ENCODE measurements around the gene INCA1.
A peak's percentile ranks its signal among the peaks of the same experiment; 100 is the strongest.
"Not testable (repeated sequence)": the region's sequence is repeated elsewhere in the genome, so short reads cannot be mapped to it uniquely, and the experiment has no call there.

The INCA1 gene

DNA sequence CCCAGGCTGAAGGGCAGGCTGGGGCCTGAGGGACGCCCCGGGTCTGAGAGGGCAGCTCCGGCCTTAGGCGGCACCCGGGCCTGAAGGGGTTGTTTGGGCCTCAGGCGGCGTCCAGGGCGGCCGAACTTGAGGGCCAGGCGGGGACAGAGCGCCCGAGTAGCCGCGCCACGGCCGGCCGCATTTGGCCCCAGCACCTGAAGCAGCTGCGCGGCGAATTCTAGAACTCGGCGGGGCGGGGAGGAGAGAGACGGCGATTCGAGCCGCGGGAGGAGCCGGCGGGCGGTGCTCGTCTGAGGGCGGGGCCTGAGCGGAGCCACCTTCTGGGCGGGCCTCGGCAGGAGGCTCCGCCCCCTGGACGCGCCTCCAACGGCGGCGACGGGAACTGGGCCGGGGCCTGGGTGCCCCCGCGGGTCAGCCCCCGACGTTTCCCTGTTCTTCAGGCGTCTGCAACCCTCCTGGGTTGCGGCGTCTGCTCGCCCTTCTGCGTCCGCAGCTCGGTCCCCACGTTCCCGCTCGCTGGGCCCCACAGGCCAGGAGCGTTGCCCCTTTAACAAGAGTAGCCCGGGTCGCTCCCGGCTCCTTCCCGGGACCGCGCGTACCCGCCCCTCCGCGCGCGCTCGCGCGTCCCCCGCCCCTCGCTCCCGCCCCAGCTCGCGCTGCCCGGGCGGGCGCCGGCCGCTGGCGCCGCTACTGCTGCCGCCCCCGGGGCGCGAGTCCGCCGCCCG lies at the start of gene INCA1, which contains the start of gene KIF1C:
INCA1 (minus strand) TSS at position 221 of the 725 bp plus-strand sequence. CDS start 3,085 bp downstream, outside the sequence.
KIF1C (plus strand) TSS at position 649 of the 725 bp plus-strand sequence. CDS start 2,297 bp downstream, outside the sequence.
- DNase-seq: peak; percentile 75

GRCh38 chr17:5045496-5045895 lies 48.2 kb upstream of the INCA1 start:
- no peak for DNase-seq

DNA sequence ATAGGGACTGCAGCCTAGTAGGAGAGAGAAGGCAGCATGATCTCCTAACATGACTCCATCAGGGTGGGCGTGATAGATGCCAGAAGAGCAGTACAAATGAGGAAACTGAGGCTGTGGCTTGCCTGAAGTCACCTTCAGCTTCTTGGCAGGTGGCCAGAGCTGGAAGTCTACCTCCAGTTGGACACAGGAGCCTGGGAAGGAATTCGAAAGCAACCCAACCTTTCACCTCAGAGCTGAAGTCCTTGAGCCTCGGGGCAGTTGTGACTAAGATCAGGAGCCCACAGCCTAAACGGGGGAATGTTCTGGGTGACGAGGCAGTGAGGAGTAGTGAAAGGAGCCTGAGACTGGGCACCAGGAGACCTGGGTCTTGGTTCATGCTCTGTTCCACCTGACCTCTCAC lies 47.3 kb upstream of the INCA1 start:
- DNase-seq: no peak

- DNase-seq: no peak
Observed at GRCh38 chr17:5043524-5043923, 46.2 kb upstream of the INCA1 start.

DNA sequence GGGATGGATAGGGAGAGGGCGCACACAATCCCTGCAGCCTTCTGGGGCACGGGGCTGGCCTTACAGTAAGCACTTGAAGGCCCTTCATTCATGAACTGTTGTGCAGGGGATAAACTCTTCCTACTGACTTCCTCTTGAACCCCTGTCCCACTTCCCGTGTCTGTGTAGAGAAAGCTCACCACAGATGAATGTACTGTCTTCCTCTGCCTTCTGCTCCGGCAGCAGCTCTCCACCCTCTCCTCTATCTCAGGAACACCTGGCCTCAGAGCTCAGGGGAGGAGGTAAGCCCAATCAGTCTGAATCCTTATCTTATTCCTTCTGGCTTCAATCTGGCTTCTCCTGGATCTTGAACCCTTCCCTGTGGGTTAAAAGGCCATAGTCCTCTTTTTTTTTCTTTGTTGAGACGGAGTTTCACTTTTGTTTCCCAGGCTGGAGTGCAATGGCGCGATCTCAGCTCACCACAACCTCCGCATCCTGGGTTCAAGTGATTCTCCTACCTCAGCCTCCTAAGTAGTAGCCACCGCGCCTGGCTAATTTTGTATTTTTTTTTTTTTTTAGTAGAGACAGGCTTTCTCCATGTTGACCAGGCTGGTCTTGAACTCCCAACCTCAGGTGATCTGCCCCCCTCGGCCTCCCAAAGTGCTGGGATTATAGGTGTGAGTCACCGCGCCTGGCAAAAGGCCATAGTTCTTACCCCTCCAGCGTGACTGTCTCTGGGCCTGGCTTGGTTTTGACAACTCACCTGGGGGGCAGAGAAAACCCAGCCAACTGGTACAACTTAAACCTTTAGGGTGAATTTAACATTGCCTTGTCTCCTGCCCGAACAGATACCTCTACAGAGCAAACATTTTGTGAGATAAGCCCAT lies 45.1 kb upstream of the INCA1 start:
- no peak for DNase-seq

GRCh38 chr17:5035315-5035714 lies 38.0 kb upstream of the INCA1 start, which contains the start of gene SLC52A1:
Gene SLC52A1, minus strand, starts transcription at chr17:5035426. Its CDS starts 820 bp downstream, at chr17:5034606.
- DNase-seq: no peak

DNA sequence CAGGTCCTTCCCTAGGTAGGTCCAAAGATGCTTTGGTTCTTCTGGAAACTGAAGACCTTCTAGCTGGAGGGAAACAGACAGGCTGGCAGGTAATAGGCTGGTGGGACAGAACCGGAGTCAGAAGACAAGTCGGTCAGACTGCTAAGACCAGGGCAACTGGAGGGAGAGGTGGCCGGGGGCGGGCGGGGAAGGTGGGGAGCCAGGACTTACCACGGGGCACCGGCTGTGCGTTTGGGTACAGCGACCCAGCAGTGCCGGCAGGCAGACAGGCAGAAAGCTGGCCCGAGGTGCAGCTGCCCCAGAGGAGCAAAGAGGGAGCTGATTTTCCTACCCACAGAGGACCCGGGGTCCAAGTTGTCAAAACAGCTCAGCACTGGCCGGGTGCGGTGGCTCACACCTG lies 37.3 kb upstream of the INCA1 start:
- no peak for DNase-seq

DNA sequence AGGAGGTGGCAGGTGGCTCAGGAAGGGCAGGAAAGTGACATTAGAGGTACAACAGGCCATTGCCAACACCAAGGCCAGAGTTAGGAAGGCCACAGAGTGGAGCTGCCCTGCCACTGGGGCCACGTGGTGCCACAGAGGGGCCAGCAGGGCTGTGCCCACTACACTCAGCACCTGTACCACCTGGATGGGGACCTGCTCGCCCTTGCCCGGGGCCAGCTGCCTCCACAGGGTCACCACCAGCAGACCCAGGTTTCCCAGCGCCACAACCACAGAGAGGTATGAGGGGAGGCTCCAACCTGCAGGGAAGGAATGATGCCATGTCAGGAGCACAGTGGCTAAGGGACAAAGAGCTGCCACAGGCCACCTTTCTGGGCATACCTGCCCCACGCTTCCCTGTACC lies 36.7 kb upstream of the INCA1 start:
- DNase-seq: no peak

DNA sequence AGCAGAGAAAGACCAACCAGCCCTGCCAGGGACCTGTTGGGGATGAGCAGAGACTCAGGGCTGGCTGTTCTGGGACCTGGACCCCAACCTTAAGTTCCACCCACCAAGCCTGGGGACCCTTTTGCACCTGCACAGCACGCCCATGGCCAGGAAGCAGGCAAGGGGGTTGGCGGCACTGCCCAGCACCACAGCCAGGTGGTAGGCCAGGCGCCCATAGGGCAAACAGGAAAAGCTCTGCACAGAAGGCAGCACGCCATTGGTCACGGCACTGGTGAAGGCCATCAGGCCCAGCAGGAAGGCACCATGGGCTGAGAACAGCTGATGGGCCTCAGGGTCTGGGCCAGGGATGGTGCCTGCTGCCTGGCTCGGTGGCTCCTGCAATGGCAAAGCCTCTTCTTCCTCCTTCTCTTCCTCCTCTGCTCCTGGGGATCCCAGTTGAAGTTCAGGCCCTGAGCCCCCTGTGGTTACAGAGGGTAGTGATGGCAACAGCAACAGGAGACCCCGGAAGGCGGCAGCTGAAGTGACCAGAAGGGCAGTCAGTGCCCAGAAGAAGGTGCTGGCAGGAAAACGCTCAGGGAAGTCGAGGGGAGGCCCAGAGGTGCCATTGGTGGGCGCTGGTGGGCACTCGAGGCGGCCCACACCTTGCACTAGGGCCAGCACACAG lies 36.2 kb upstream of the INCA1 start:
- no peak for DNase-seq

DNA sequence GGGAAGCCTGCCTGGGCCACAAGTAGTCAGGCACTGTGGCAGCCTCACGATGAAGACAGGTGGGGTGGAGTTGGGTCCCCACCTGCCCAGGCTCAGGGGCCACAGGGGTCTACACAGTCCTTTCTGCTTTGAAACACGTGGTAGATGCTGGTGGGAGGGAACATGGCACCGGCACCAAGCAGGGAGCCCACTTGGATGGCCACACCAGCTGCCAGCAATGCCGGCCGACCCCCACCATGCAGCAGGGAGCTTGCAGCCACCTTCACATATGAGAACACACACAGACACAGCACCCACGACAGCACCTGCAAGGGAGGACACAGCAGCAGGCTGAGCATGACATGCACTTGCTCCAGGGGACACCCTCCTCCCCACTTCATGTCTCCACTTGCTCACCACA lies 35.5 kb upstream of the INCA1 start:
- no peak for DNase-seq

DNA sequence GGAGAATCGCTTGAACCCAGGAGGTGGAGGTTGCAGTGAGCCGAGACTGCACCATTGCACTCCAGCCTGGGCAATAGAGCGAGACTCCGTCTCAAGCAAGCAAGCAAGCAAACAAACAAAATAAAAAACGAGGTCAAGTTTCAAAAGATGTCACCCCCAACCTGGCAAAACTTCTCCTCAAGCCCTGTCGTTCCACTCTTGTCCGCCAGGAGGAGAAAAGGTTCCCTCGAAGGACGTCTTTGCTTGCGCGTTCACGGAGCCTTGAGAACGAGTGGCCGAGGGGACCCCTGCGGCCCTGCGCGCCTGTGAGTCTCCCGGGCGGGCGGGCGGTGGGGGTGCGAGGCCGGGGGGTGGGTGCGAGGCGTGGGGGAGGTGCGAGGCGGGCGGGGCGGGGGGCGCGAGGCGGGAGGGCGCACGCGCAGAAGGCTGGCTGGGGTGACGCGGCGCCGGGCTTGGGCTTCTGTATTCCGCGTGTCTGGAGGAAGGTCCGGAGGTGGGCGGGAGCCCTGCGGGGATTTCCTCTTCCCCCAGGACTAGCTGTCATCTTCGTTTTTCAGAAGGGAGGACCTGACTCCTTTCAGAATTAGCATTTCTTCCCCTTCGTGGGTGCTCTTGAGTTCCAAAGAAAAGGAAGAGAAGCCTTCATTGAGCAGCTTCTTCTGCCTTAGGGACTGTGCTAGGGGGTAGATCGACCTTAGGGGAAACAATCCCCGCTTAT lies 34.2 kb upstream of the INCA1 start:
- peak; percentile 87 for DNase-seq

- DNase-seq: not testable (repeated sequence)
Observed at GRCh38 chr17:5030168-5030567, 32.8 kb upstream of the INCA1 start.

- DNase-seq: no peak
Observed at GRCh38 chr17:5027916-5028315, 30.6 kb upstream of the INCA1 start.

DNA sequence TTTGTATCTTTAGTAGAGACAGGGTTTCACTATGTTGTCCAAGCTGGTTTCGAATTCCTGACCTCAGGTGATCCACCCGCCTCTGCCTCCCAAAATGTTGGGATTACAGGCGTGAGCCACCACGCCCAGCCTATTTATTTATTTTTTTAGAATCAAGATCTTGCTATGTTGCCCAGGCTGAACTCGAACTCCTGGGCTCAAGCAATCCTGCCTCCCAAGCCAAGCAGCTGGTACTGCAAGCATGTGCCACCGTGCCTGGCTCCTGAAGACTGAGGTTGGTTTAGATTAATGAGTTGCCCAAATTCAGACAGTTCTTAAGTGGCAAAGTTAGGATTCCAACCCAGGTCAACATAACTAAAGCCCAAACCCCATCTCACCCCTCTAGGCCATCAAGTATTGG lies 30.0 kb upstream of the INCA1 start:
- no peak for DNase-seq

- DNase-seq: no peak
Observed at GRCh38 chr17:5024604-5025003, 27.3 kb upstream of the INCA1 start.

DNA sequence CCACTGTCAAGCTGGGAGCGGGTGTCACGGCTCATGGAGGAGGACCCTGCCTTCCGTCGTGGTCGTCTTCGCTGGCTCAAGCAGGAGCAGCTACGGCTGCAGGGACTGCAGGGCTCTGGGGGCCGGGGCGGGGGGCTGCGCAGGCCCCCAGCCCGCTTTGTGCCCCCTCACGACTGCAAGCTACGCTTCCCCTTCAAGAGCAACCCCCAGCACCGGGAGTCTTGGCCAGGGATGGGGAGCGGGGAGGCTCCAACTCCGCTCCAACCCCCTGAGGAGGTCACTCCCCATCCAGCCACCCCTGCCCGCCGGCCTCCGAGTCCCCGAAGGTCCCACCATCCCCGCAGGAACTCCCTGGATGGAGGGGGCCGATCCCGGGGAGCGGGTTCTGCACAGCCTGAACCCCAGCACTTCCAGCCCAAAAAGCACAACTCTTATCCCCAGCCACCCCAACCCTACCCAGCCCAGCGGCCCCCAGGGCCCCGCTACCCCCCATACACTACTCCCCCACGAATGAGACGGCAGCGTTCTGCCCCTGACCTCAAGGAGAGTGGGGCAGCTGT lies 26.3 kb upstream of the INCA1 start:
- no peak for DNase-seq

DNA sequence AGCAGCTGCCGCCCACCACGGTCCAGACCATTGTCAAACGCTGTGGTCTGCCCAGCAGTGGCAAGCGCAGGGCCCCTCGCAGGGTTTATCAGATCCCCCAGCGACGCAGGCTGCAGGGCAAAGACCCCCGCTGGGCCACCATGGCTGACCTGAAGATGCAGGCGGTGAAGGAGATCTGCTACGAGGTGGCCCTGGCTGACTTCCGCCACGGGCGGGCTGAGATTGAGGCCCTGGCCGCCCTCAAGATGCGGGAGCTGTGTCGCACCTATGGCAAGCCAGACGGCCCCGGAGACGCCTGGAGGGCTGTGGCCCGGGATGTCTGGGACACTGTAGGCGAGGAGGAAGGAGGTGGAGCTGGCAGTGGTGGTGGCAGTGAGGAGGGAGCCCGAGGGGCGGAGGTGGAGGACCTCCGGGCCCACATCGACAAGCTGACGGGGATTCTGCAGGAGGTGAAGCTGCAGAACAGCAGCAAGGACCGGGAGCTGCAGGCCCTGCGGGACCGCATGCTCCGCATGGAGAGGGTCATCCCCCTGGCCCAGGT lies 24.9 kb upstream of the INCA1 start:
- DNase-seq: no peak

- DNase-seq: no peak
Observed at GRCh38 chr17:5020502-5021023, 23.2 kb upstream of the INCA1 start.

DNA sequence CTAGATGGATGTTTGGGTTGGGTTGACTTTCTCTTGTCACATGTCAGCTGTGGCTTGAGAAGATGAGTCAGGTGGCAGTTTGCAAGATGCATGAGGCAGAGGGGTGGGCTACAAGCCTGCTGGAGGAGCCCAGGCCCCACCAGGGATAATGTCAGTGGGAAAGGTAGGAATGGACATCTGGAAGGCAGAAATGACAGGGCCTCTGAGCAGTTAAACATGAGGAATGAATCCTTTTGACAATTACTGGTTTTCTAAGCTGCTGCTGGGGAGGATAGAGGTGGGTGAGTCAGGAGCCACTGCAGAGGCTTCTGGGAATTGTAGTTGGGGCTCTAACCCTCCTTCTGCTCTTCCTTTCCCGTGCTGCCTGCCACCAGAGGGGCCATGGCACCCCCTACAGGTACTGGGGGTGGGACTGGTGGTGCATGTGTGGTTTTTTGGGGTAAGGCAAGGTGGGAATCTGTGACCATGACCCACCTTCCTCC lies 22.2 kb upstream of the INCA1 start:
- no peak for DNase-seq

- DNase-seq: no peak
Observed at GRCh38 chr17:5014357-5014756, 17.0 kb upstream of the INCA1 start.

DNA sequence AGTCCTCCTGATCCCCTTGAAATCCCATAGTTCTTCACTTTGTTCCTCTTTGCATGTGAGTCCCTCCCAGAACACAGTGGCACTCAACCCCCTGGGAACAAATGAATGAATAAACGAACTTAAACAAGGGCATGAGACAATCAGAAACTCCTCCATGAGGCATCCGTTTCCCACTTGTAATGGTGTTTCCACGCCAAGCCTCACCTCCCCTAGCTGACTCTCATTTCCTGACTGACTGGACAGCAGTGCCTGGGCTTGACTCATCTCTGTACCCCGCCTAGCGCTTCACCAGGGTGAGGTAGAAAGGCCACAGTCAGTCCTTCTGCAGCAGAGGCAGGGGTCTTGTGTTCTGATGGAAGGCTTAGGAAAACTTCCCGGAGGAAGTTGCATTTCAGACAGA lies 14.6 kb upstream of the INCA1 start:
- no peak for DNase-seq
